Measurements from ENCODE around the gene TTC33. TPM values are rescaled to one million over a fixed set of nuclear protein-coding genes. Genes with fewer than 3 reads are reported as not detected.

The TTC33 gene
- total RNA-seq, 1 donor from 2014 or later: 14.8 TPM

DNA sequence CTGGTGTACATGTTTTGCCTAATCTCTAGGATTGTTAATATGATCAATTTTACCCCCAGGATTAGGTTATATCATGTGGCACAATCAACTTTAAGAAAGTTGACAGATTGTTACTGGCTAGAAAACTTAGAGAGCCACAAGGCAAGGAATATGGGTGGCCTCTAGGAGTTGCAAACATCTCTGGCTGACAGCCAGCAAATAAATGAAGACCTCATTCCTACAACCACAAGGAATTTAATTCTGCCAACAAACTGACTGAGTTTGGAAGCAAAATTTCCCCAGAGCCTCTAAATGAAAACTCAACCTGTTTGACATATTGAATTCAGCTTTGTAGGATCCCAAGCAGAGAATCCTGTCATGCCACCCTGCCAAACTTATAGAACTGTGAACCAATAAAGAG is 272.4 kb downstream of the TTC33 start:
- DNase-seq: no peak
- intact Hi-C loops (cut with micrococcal nuclease): no loop called here
- ATAC-seq: no peak

DNA sequence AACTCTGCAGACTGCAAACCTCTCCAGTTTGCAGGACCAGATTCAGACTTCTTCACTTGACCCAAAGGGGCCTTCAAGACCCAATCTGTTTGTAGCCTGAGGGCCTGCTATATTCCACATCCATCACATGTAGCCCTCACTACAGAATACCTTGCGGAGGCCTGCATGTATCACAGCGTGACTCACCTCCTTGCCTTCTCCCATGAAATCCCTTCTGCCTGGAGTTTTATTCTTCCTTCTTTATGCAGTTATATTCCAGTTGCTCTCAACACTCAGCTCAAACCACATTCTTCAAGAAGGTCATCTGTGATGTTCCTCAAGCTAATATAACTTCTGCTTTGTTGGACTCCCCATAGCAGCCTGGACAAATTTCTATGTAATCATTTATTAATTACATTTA is 274.5 kb downstream of the TTC33 start:
- DNase-seq (no peak), ATAC-seq (no peak)
- intact Hi-C loops (cut with micrococcal nuclease): no loop called here

DNA sequence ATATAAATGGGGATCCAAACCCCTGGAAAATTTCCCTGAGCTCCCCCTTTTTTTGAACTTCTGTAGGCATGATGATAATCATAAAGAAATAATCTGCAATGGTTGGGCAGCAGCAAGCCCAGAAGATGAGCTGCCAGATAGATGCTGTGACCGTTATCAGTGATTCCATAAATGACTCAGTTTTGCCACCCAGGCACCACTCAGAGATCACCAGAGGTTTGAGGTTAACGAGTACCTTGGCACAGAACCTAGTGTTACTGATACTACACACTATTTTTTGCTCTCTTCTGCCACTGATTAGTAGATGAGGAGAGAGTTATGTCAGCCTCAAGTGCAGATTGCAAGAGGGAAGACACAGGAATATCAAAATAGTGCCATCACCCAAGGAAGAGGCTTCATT is 275.4 kb downstream of the TTC33 start:
- ATAC-seq (no peak), DNase-seq (no peak)
- intact Hi-C loops (cut with micrococcal nuclease): no loop called here

DNA sequence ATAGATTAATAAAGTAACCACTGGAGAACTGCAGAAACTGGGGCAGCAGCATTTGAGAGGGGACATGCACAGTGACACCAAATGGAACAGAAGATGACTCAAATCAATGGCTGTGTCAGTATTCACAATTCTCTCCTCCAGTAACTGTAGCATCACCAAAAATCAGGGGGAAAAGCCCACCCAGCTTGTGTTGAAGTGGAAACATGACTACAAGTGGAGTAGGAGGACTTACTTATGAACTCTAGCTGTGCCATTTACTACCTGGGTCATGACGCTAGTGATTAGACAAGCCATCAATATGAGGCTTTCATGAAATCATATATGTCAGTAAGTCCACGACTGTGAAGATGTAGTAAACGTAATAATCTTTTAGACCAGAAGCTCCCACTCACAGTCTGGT is 275.8 kb downstream of the TTC33 start:
- DNase-seq: no peak
- no peak for ATAC-seq
- intact Hi-C loops (cut with micrococcal nuclease): no loop called here

DNA sequence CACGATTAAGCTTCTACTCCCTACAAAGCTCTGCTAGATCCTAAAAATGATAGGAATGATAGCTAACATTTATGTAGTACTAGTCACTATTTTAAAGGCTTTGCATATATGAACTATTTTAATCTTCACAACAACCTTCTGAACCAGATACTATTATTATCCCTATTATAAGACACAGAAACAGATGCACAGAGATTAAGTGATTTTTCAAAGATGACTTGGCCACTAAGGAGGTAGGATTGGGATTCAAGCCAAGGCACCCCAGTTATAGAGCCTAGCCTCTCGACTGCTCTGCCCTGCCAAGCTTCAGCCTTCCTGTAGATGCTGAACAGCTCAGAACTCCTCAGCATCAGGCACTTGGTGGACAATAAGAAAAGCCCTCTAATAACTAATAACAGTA is 277.0 kb downstream of the TTC33 start:
- ATAC-seq (no peak), DNase-seq (no peak)
- intact Hi-C loops (cut with micrococcal nuclease): no loop called here

DNA sequence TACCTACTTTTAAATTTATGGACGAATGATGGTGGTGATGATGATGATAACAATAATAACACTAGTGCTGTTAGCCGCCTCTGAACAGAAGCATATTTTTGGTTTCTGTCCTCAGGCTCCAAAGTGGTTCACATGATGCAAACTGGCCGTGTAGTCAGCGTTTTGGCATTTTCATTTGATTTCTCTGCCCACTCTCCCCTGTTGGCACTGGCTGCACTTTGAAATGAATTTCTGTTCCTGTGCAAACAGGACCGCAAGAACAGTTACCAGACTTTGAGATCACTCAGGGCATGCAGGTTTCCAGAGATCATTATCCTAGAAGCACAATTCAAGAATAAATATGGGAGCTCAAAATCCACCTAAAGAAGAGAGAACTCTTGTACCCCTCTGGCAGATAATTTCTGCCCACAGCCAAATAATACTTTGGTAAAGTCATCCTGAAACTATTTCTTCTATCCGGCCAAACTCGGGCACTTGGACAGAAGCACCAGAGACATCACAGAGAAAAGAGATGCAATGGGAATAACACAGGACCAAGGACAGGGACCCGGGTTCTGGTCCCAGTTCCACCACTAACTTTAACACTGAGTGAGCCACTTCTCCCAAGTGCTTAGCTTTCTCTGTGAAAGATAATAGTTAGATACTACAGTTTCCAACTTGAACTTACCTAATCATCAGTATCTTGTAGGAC is 277.8 kb downstream of the TTC33 start:
- intact Hi-C loops (cut with micrococcal nuclease): no loop called here
- ATAC-seq: no peak
- DNase-seq: no peak

DNA sequence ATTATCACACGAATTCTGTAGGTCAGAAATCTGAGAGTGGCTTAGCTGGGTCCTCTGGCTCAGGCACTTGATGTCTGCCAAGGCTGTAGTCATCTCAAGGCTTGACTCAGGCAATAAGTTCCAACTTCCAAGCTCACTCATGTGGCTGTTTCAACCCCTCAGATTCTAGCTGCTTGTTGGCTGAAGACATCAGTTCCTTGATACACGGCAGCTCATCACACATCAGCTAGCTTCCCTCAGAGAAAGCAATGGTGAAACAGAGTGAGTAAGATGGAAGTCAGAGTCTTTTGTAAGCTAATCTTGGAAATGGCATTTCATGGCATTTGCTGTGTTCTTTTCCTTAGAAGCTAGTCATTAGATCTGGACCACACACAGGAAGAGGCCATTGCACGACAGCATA is 280.2 kb downstream of the TTC33 start:
- ATAC-seq (no peak), DNase-seq (no peak)
- intact Hi-C loops (cut with micrococcal nuclease): no loop called here

DNA sequence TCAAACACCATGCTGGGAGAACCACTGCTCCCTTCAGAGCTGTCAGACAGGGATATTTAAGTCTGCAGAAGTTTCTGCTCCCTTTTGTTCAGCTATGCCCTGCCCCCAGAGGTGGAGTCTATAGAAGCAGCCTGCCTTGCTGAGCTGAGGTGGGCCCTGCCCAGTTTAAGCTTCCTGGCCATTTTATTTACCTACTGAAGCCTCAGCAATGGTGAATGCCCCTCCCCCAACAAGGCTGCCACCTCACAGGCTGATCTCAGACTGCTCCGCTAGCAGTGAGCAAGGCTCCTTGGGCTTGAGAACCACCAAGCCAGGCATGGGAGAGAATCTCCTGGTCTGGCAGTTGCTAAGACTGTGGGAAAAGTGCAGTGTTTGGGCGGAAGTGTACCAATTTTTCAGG is 281.5 kb downstream of the TTC33 start:
- DNase-seq (no peak), ATAC-seq (no peak)
- intact Hi-C loops (cut with micrococcal nuclease): no loop called here

DNA sequence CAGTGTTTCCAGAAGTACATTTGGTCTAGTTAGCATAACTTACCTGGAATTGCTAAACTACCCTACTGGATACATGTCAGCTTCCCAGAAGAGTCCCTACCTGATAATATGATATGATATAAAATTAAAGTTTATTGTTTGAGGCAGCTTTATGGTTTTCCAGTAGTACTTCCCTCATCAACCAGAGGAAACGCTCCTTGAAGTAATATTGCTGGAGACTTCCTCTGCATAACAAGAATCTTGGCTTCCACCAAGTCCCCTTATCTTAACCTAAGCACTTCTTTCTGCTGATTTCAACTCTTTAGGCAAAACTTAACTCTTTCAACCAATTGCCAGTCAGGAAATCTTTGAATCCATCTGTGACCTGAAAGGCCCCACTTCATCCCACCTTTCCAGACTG is 290.3 kb downstream of the TTC33 start:
- DNase-seq (no peak), ATAC-seq (no peak)
- intact Hi-C loops (cut with micrococcal nuclease): no loop called here

DNA sequence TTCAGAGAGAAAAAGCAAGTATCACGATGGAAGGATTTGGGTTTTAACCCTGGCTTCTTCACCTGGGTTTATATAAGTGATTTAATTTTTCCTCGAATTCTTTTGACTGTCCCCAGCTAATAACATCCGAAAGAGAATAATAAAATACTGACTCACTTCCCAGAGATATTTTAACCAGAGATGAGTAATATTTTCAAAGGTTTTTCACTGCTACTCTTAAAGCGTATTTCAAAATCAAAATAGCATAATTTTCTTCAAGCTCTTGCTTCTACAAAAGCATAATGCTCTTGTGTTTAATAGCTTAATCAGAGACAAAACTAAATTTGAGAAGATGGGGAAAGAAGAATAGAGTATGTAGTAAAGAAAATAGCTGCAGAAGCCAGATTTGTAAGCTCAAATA is 291.2 kb downstream of the TTC33 start:
- ATAC-seq (no peak), DNase-seq (no peak)
- intact Hi-C loops (cut with micrococcal nuclease): no loop called here

Other genes starting within 250 kb of the TTC33 start
- 6.6 TPM for gene PTGER4, start 76.0 kb downstream of the TTC33 start, total RNA-seq
- 35.9 TPM for gene PRKAA1, start 42.4 kb upstream of the TTC33 start, total RNA-seq
- 619 TPM for gene RPL37, start 79.3 kb upstream of the TTC33 start, total RNA-seq
- 6.4 TPM for gene CARD6, start 85.4 kb upstream of the TTC33 start, total RNA-seq
- gene C7, start 153.5 kb upstream of the TTC33 start, total RNA-seq: 199 TPM

All from left ventricle myocardium superior (tissue), 1 donor.